ENCODE results near the gene EML6.
"Not testable (repeated sequence)": the region's sequence is repeated elsewhere in the genome, so short reads cannot be mapped to it uniquely, and the experiment has no call there.

Gene EML6

GRCh38 chr2:54723131-54723995 is at the start of gene EML6:
EML6 (plus strand) TSS chr2:54723662; CDS start chr2:54725062, 1,400 bp downstream.
- peak; percentile 96 for DNase-seq

DNA sequence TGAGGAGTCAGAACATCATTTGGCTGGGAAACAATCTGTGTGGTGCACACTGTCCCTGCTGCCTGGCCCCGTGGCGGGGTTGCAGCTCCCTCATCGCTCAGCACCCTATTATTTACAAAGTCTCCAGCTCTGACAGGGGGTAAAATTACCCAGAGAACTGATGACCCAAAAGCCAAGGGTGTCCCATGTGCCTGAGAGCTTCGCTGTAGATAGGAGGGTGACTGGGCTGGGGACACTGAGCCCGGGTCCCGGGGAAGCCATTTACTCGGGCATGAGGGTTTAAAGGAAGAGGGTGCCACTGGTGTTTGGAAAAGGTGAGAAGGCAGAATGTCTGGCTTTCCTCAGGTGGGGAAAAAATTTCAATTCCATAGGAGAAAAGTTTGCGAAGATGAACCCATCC is 48.2 kb upstream of the EML6 start:
- no peak for DNase-seq

GRCh38 chr2:54675738-54676137 is 47.7 kb upstream of the EML6 start:
- DNase-seq, result no peak

DNA sequence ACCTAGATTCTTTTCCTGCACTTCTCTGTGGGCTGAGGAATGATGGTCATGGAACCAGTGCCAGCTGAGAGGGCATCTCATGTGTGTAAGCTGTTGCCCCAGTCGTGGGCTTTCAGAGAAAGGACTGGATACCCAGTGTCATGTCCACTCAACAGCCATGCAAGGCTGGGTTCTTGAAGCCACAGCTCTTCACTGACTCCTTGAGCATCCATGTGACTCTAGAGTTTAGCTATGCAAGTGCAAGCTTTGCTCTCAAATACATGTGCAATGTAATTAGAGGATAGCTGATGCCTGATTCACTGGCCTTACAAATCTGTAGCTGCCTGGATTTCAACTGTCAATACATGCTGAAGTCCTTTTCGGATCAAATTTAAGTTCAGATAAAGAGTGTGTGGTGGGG is 46.8 kb upstream of the EML6 start:
- no peak for DNase-seq

GRCh38 chr2:54677476-54678265 is 45.8 kb upstream of the EML6 start:
- no peak for DNase-seq

DNA sequence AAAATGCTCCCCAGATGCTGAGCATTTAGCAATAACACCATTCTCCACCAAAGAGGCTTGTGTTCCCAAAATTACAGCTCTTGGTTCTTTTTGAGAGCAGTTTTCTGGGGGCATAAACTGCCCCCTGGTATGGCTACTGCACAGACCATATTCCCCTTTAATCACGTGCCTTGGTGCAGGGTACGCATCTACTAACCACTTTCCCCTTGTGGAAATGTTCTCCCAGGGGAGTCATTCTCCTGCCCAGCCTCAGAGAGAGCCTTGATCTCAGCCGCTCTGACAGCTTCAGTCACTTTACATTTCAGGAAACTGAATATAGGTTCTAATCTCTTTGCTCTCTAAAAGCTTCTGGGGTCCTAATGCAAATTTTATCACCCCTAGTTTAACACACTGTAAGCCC is 44.7 kb upstream of the EML6 start:
- DNase-seq, result no peak

DNA sequence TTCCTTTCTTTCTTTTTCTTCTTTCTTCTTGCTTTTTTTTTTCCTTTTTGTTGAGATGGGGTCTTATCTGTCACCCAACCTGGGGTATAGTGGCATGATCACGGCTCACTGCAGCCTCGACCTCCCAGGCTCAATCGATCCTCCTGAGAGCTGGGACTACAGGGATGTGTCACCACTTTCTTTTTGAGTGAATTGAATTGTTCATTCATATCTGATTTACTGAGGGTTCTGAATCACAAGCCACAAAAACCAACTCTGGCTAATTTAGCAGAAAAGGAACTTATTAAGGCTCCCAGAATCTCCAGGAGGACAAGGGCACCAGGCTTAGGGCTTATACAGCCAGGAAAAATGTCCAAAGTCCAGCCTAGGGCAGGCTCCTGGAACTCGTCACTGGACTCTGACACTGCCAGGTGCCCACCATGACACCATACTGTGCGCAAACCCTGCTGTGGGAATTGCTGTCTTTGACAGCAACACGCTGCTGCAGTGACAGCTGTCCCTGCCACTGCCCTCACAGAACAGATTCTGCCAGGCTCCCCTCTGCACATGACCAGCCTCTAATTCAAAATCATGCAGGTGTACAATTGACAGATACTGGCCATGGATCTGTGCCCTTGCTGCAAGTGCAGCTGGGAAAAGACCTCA is 42.9 kb upstream of the EML6 start:
- DNase-seq, result peak; percentile 70

DNA sequence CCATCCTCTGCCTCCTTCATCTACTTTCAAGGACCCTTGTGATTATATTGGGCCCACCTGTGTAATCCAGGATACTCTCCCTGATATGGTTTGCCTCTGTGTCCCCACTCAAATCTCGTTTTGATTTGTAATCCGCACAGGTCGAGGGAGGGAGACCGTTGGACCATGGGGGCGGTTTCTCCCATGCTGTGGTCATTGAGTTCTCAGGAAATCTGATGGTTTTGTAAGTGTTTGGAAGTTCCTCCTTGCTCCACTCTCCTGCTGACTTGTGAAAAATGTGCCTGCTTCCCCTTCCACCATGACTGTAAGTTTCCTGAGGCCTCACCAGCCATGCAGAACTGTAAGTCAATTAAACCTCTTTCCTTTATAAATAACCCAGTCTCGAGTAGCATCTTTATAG is 42.0 kb upstream of the EML6 start:
- no peak for DNase-seq

GRCh38 chr2:54683596-54683995 is 39.9 kb upstream of the EML6 start:
- no peak for DNase-seq

GRCh38 chr2:54685263-54685775 is 38.1 kb upstream of the EML6 start:
- no peak for DNase-seq

DNA sequence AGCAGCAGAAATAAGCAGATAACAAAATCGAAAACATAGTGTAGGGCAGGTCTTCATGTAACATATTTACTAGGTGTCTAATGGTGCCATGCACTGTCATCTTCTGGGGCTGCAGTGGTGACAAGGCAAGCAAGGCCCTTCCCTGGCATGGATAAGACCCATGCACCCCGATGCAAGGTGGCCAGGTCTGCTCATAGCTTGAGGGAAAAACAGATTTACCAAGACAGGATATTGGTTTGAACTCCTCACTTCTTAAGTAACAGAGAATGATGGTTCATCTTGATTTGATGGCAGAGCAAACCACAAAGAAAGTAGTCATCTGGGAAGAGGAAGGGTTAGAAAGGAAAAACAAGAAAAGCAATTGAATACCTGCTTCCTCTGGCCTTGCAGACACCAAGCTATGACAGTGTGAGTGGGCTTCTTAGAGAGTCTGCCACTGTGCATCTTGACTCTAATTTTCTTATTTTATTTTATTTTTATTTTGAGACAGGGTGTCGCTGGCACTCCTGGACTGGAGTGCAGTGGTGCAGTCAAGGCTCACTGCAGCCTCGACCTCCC is 35.8 kb upstream of the EML6 start:
- no peak for DNase-seq

DNA sequence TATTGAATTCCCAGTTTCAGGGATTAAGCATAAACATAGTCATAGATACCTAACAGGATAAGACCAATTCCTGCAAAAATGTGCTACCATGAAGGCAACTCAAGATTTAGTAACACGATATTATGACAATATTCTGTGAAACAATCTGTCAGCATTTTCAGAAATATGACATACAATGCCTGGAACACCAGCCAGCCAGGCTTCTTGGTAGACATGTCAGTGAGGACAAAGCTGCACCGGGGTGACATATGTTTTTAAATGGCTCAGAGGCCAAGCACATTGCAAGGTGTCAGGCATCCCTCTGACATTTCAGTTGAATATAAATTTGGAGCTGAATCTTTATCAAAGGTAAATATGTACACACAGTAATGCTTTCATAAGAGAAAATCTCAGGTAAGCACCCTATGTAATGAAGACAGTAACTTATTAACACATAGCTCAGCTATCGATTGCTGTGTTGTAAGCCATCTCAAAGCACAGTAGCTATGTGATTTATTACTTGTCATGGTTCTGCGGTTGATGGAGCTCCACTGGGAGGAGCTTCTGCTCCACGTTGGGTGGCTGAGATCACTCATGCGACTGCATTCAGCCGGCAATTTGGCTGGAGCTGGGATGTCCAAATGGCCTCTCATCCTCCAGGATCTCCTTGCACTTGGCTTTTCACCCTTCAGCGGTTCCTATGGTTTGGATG is 31.9 kb upstream of the EML6 start:
- no peak for DNase-seq

- DNase-seq, result no peak
Observed at GRCh38 chr2:54692556-54692955, 30.9 kb upstream of the EML6 start.

DNA sequence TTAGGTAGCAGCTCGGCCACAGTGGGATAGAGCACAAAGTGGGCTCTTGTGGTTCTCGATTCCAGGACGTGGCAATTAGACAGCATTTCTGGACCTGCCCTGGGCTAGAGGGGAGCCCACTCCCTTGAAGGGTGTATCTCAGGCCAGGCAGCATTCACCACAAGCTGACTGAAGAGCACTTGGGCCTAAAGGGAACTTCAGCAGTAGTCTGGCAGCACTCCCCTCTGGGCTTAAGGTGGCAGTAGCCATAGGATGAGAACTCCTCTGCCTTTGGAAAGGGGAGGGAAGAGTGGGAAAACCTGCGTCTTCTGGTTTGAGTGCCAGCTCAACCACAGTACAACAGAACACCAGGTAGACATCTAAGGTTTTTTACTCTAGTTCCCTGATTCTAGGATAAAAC is 28.1 kb upstream of the EML6 start:
- DNase-seq, result no peak

DNA sequence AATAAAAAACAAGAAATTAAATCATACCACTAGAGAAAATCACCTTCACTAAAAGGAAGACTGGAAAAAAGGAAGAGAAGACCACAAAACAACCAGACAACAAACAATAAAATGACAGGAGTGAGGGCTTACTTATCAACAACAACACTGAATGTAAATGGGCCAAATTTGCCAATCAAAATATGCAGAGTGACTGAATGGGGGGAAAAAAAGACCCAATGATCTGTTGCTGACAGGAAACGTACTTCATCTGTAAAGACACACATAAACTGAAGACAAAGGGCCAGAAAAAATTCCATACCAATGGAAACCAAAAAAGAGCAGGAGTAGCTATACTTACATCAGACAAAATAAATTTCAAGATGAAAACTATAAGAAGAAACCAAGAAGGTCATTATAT is 25.5 kb upstream of the EML6 start:
- DNase-seq, result no peak

DNA sequence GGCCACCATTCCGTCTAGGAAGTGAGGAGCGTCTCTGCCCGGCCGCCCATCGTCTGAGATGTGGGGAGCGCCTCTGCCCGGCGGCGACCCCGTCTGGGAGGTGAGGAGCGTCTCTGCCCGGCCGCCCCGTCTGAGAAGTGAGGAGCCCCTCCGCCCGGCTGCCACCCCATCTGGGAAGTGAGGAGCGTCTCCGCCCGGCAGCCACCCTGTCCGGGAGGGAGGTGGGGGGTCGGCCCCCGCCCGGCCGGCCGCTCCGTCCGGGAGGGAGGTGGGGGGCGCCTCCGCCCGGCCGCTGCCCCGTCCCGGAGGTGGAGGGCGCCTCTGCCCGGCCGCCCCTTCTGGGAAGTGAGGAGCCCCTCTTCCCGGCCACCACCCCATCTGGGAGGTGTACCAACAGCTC is 24.5 kb upstream of the EML6 start:
- DNase-seq, result not testable (repeated sequence)

- no peak for DNase-seq
Observed at GRCh38 chr2:54699665-54700064, 23.8 kb upstream of the EML6 start.

DNA sequence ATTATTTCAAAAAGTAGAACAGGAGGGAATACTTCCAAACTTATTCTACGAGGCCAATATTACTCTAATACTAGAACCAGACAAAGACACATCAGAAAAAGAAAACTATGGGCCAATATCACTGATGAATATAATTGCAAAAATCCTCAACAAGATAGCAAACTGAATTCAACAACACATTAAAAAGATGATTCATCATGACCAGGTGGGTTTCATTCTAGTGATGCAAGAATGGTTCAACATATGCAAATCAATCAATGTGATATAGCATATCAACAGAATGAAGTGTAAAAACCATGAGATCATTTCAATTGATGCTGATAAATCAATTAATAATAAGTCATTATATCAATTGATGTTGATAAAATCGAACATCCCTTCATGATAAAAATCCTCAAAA is 22.4 kb upstream of the EML6 start:
- DNase-seq, result no peak

DNA sequence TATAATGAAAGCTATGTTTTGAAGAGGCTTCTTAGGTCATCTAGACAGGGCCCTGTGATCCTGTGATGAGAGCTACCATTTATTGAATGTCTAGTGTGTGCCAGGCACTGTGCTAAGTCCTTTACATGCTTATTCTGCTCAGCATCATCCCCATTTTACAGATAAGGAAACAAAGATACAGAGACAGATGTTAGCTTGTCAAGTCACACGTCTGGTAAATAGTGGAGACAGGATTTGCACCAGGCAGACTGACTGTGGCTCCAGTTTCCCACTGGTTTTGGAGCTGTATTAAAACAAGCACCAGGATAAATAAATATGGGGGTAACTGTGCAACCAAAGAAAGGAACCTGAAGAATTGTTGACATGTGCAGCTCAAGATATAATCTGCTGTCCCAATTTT is 19.2 kb upstream of the EML6 start:
- DNase-seq, result no peak

- DNase-seq, result no peak
Observed at GRCh38 chr2:54704688-54705605, 18.5 kb upstream of the EML6 start.

DNA sequence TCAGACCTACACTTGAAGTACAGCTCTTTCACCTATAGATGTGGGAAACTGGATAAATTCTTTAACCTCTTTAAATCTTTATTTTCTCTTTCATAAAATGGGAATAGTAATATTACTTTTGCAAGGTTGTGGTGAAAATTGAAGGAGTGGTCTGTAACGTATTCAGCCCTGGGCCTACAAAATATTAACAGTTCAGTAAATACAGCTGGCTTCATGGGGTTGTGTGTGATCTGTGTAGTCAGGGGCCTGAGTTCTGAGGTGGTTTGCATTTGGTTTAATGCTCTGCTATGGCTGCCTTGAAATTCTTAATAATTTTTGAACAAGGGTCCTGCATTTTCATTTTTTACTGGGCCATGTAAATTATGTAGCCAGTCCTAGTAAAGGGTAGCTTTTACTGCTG is 16.8 kb upstream of the EML6 start:
- DNase-seq, result no peak
